Stimulated activated CD4-positive, alpha-beta T cell treated with anti-CD3 and anti-CD28 coated beads, TNF-alpha, amount 100 ng/mL, for 48 hours (primary cell): Measurements from ENCODE around the gene RELT.

Experiments used
- DNase-seq, 3 donors: peaks; one replicate each; pipeline ENCODE4 v3.0.0-alpha.2; 2020; ENCODE audit warnings: low read depth in 3 of 3

The RELT gene, protein sequence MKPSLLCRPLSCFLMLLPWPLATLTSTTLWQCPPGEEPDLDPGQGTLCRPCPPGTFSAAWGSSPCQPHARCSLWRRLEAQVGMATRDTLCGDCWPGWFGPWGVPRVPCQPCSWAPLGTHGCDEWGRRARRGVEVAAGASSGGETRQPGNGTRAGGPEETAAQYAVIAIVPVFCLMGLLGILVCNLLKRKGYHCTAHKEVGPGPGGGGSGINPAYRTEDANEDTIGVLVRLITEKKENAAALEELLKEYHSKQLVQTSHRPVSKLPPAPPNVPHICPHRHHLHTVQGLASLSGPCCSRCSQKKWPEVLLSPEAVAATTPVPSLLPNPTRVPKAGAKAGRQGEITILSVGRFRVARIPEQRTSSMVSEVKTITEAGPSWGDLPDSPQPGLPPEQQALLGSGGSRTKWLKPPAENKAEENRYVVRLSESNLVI

DNA sequence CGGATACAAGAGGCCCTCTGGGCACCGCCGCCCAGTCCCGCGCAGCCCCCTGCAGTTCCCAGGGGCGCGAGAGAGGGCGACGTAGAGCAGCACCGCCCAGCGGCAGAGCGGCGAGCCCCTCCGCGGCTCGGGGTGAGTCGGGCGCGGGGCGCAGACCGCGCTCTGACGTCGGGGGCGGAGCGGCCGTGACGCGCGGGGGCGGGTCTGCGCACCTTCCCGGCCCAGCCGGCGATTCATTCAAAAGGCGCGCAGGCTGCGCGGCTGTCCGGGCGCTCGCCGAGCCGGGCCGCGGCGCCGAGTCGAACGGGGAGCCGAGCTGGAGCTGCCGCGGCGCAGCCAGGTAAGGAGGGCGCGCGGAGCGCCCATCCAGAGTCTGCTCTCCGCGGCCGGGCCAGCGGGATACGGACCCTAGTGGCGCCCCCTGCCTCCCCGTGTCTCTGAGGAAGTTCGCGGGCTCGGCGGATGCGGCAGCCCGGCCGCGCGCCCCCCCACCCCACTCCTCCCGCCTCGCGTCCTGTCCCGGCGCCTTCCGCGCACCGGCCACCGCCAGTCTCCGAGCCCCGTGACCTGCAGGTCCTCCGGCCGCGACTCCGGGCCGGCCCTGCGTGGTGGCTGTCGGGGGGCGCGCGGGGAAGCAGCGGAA lies at the start of gene RELT:
Gene RELT (plus strand): TSS at position 240 of the 643 bp plus-strand sequence. CDS start 12,738 bp downstream, outside the sequence.
- peak; percentile 83 to 88 (median 87) for DNase-seq

DNA sequence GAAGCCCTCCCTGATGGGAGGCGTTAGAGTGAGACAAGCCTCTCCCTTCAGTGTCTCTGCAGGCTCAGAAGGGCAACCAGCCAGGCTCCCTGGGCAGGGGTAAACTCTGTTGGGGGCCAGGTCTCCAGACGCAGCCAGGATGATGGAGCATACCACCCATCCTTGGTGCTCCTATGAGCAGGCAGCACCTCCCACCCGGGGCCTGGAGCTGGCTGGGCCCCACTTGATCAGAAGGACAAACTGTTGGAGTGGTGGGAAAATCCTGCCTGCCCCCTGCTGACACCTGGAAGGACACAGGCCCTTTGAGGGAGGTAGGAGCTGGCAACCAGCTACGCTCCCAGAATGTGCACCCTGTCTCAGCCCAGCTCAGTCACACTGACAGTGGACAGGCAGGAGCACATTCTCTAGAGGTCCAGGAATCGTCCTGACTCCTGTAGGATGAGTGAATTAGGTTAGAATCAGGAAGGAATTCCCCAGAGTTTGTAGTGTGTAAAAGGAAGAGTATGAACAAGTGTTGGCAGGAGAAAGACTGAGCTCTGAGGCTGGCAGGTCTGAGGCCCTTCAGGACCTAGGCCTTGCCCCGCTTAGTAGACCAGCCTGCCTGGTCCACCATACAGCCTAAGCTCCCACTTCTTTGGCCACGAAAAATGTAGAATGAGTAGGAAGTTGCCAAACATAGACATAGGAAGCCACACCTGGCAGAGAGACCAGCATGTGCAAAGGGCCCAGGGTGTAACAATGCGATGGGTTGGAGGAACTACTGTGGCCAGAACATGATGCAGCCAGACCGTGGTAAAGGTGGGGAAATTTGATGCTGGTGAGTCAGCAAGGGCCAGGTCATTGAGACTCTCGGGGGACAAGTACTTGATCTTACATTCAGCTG lies 49.0 kb upstream of the RELT start:
- DNase-seq: no peak

DNA sequence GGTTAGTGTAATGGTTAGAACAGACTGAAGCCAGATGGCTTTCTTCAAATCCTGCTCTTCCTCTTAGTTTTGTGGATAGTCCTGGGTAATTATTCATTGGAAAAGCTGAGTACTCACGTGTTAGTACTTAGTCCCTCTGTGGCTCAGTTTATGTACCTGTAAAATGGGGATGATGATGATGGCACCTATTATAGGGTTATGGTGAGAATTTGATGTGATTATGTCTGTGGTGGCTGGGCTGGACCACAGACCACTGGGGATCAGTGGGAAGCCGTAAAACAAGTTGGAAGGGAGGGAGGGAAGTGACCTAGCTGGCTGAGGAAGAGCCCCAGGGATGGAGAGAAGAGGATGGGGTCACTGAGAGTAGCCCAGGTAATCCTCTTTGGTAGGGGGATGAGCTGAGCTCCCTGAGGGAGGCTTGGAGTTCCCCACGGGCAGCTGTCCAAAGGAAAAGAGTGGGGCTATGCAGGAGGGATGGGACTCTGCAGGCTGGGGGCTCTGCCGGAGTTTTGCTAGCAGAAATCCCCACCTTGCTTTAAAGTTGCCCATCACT lies 48.3 kb upstream of the RELT start:
- no peak for DNase-seq

DNA sequence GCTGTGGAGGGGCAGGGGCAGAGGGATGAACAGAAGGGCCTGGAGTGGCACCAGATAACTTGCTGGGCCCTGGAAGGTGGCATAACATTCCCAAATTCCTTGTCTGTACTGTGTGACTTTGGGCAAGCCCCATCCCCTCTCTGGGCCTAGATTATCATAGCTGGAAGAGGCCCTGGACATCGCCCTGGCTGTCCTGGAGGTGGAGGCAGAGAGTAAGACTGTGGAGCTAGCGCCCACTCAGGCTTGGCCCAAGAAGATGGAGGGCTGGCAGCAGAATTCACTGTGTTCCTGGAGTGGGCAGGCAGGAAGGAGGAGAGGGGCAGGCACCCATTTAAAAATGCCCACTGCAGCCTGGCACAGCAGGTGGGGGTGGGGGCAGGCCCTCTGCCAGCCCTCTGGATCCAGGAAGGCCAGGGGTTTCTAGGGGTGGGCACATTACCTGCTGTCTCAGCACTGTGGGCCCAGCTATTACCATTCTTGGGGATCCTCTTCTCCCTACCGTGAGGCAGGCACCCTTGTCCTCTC lies 45.6 kb upstream of the RELT start:
- no peak for DNase-seq

DNA sequence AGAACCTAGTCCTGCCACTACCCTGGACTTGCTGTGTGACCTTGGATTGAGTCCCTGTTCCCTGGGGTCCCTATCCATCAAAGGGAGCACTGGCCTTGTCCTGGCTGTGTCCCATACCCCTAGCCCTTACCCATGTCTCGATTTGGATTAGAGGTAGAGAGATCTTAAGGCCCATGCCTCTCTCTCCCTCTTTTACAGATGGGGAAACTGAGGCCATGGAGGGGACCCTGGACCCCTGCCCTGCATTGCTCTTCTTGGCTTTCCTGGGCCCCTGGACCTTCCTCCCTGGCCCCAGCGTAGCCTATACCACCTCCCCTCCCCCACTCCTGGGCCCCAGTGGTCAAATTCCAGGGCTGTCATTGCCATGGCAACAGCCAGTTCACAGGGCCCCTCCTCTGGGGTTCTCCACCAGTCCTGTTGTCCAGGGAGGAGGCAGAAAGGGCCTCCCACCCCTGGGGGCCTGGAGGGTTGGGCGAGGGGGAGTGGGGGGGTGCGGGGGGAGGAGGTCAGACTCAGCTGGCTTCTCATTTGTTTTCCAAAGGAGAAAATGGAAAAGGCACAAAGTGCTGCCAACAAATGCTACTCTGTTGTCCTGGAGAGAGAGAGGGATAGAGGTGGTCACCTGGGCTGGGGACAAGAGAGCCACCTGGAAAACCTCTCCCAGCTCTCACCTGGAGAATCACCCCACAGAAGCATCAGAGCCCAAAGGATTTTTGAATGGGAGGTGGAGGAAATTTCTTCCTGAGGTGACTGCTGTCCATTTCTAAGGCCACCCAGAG lies 44.9 kb upstream of the RELT start:
- DNase-seq: no peak

DNA sequence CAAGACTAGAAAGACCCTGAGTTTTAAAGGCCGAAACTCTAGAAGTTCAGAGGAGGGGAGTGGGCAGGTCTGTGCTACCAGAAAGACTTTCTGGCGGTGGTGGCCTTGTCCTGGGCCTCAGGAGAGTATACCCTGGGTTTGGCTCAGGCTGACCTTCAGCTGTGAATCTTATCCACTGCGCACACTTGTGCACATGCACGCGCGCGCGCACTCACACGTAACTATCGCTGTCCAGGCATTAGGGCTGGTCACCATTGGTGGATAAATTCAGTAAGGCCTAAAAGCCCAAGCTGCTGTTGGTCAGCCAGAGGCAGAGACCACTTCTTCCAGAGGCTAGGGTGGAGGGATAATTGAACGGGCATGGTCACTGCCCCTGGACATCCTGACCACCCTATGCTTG lies 43.0 kb upstream of the RELT start:
- DNase-seq: no peak

DNA sequence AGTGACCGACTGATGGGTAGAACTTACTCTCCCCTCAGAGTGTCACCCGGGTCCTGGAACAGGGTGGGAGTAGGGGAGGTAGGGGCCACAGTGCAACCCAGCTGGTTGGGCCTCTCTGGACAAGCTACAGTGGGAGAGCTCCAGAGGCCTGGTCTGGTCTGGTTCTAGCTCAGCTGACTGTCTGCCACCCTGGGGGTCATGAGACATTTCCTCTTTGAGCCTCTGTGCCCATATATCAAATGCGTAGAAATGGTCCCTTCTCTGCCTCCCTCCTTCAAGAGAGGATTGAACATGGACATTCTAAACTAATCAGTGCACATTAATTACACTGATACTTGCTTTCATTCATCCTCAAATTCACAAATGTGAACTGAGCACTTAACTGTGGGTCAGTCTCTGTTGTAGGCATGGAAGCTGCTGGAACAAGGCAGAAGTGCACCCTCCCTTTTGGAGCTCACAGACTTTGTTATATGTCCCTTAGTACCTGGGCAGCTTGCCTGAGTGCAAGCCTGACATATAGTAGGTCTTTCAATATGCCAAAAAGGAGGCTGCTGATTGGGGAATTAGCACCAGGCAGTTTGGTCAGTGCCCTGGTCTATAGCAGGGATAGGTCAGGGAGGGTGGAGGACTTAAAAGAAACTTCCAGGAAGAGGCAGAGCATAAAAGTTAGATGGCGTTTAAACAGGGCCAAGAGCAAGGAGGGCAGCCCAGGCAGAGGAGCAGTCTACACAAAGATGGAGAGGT lies 42.4 kb upstream of the RELT start:
- DNase-seq: no peak

DNA sequence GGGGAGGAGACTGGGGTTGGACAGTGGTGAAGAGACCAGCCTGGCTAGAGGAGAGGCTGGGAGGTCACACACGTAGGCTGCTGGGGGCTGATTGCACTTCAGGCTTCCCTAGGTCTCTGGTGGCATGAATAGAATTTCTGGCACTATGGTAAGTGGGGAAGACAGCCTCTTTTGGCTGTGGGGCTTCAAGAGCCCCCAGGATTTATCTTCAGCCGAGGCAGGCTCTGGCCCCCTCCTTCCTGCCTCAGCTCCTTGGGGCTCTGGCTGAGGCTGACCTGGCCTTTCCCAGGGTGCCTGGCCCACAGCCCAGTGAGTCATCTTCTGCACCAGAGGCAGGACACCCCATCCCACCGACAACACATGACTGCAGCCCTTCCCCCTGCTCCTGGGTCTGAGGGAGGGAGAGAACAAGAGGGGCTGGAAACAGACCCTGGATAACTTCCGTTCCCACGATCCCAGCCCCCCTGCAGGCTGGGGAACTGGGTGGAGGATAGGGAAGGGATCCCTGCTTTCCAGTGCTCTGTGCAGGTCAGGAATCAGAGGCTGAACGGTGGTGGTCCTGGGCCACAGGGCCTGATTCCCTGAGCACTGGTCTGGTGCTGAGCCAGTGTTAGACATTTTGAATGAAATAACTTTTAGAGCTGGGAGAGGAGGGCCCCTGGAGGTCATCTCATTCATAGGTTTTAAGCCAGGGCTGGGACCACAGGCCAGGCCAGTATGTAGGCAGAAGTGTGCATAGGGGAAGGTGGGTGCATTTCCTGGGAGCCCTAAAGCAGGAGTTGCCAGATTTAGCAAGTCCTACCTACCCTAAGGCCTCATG lies 41.6 kb upstream of the RELT start:
- no peak for DNase-seq

DNA sequence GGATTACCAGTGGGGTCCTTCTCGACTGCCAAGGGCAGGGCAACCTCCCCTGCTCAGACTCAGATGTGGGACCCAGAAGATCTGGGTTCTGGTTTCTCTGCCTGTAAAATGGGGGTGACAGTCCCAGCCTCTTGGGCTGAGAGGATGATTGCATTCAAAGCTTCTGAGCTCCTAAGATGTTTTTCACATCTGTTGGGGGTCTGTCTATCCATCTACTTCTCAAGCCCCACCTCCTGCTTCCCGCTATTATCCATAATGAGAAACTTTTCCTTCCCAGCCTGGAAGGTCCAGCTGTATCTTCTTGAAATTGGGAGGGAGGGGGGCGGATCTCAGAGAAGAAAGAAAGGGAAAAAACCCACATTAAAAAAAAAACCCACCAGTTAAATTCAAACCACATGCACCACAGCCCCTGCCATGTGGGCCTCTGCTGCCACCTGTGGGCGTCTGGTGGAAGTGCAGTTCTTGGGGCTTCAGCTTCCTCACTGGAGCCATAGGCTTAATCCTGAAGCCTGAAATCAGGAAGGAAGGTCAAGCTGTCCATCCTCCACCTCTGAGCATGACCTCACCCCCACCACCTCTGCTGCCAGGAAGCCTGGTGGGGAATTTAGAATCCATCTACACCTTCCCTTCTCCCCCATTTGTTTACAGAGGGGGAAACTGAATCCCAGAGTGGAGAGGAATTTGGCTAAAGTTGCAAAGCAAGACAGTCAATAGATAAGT lies 40.8 kb upstream of the RELT start:
- DNase-seq: peak; percentile 55 to 67 (median 55)

DNA sequence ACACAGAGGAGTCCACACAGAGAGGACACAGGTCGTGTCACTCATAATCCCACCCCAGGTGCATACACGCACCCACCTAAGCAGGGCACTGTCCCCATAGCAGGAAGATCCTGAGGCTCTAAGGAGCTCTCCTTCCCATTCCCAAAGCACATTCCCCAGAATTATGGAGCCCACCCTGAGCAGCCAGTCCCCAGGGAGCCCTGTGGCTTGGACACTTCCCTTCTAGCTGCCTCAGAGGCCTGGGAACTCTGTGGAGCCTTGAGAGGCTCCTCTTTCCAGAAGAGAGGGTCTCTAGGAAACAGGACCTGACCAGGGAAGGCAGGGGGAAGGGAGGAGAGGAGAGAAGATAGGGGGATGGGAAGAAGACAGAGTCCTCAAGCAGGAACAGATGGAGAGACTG lies 38.4 kb upstream of the RELT start:
- DNase-seq: no peak

DNA sequence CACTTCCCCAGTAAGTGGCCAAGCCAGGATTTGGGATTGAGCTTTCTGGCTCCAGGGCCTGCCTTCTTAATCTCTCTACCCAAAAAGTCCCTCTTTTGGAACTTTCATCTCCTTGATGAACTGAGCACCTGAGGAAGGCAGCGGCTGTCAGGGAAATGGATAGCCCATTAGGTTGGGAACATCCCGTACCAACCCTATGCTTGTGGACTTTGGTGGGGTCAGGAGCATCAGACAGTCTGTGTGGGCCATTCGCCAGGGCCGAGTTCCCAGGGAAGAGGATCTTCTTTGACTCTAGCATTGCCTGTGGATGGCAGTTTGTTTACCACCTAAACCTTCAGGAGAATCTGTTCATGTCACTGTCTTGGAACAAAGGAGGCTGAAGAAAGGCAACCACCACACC lies 37.9 kb upstream of the RELT start:
- DNase-seq: no peak

DNA sequence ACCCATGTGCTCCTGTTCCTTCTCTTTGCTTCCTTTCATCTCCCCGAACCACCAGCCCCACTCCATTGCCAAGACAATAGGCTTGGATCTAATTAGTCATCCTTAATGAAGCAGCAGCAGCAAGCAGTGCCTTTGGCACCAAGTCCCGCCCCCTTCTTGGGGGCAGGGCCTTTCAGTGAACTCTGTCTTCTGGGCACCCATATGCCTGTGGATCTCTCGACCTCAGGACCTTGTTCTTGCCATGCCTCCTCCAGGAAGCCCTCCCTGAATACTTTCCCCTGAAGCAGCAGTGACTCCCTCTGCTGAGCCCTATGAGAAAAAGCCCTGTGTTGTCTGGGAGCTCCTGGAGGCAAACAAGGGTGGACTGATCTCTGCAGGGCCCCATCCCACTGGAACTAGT lies 36.0 kb upstream of the RELT start:
- DNase-seq: no peak

DNA sequence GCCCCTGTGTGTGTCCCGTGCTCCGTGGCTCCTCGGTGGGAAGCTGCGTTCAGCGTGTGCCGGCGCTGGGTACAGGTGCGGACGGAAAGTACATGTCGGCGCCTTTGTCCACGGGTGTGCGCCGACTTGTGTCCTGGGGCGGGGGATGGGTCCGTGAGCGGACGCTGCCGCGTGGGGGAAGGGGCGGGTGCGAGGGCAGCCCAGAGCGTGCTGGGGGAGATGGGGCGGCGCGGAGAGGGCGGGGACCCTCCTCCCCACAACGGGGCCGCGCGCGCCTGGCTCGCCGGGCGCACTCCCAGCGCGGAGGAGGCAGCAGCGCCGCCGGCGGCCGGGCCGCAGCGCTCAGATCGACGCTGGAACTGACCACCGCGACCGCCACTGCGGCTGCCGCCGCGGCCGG lies 33.6 kb upstream of the RELT start:
- no peak for DNase-seq

DNA sequence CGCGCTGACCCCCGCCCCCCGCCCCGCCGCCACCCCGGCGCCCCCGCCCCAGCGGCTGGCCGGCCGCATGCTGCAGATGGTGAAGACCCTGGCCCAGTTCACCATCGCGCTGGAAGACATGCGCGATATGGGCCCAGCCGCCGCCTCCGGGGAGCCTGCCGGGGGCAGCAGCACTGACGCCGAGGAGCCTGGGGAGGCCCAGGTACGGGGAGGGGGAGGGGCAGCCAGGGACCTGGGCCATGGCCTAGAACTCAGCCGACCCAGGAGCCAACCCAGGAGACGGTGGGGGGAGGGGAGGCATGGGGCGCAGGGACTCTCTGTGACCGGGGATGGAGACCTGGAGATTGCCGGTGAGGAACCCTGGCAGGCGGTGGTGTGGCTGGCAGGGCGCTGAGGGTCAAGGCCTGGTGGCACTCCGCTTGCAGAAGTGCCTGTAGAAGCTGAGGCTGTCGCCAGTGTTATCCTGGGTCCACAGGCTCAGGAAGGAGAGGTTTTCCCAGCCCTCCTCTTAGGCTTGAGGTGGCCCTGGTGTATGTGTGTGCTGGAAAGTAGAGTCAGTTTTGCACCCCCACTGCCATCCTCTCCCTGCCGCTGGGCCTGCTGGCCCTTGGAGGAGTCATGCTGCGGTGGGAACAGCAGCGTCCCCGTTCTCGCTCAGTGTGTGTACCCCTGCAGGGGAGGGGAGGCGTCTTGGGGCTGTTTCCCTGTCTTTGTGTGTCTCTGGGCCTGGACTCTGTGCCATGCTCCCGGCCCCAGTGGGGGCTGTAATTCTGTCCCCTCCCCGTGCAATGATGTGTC lies 32.9 kb upstream of the RELT start:
- no peak for DNase-seq

DNA sequence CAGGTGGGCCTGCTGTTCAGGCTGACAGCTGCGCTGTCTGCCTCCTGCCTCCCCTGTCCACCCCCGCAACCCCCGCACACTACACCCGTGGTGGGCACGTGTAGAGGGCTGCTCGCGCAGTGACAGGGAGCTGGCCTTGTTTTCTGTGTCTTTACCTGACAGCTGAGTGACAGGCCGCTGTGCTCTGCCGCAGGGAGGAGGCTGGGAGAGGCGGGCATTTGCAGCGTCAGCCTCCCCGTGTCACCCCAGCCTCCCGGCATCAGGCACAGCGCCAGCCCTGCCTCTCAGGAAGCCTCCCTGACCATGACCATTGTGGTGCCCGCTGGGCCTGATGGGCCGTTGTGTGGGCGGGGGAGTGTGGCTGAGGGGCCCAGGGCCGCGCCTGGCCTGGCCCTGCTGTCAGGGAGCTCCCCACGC lies 32.0 kb upstream of the RELT start:
- no peak for DNase-seq

DNA sequence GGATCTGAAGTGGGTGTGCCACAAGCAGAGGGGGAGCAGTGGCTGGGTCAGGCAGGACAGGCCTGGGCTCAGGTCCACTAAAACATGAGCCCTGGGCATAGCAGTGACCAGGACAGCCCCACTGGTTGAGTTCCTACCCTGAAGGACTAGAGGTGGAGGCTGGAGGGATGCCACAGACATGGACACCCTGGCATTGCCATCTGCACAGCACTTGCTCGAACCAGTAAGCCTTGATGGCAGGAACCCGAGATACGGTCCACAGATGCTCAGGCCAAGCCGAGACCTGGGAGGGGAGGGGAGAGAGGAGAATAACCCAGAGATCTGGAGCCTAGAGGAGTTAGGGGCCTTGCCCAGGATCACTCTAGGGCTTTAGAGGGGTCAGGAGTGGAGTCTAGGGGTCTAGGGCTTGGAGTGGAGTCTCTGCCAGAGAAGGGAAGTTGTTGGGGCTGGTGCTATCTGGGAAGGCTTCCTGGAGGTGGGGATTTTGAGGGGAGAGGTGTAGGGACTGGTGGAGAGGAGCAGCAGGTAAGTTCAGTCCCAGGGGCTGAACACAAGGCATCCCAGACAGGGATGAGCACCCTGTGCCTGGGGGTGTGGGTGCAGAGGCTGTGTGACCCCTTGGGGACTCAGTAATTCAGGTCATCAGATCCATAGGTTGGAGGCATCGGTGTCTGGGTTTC lies 30.6 kb upstream of the RELT start:
- DNase-seq: no peak

DNA sequence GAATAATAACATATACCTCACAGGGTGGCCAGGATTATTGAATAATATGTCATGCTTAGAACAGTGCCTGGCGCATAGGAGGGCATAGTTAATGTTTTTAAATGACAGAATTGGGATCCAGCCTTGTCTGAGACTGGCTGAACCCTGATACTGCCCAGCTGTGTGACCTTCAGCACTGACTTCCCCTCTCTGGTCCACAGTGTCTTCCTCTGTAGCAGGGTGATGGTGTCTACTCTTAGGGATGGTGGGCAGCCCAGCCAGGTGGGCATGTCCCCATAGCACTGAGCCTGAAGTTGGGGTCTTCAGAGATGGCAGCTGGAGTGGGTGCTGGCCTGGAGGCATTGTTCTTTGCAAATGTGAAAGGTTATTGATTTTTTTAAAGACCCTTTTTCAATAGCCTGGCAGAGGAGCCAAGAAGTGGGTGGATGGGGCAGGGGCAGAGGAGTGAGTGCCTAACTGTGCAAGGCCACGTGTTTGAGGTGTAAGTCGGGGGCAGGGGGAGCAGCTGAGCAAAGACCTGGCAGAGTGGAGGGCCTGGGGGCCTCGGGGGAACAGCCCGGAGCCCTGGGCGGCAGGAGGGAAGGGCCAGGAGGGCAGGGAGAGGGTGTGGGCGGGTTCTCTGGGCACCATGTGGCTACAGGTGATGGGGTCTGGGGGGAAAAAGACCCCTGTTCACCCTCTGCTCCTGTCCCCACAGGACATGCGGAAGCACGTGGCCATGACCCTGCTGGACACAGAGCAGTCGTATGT lies 29.8 kb upstream of the RELT start:
- DNase-seq: no peak
